ENCODE measurements around the gene TLCD3B. TPM values are rescaled to one million over a fixed set of nuclear protein-coding genes. Genes with fewer than 3 reads are reported as not detected.

TLCD3B gene
- polyA plus RNA-seq, 1 of the 3 experiments (the other 2 are of a cell fraction) = 3.8 TPM

GRCh38 chr16:30079480-30079879 lies 48.4 kb upstream of the TLCD3B start (continued):
- TF ChIP-seq ZBTB33 (IDR thresholded peaks at IDR 0.05; ENCODE audit: borderline replicate concordance, low read depth) = no peak
- no peak for TF ChIP-seq YY1 (IDR thresholded peaks at IDR 0.05; ENCODE audit: low read depth)

- Histone ChIP-seq H4K20me1 (ENCODE audit: insufficient read depth) (peaks cover 43% of the 10 kb centered on the region), H3K4me2 (no peak overlapping the region), H3K27ac (ENCODE audit: low read depth in 2 of 2, low read length in 1 of 2) (no peak overlapping the region), H3F3A (replicated peaks; ENCODE audit: insufficient read depth) (peaks cover 23% of the 10 kb centered on the region), H3K36me3 (replicated peaks in 1 of 2; ENCODE audit: control insufficient read depth in 1 of 2, insufficient read depth in 2 of 2, low read length in 1 of 2) (peaks cover 42 to 48% of the 10 kb centered on the region in 2 experiments), H3K9me2 (no peaks in the 10 kb centered on the region), H3K4me3 (ENCODE audit: low read depth in 2 of 2, low read length in 1 of 2) (no peak overlapping the region), H3K4me1 (ENCODE audit: control insufficient read depth in 1 of 2, insufficient read depth in 2 of 2, low read depth in 1 of 2, low read length in 1 of 2) (peaks cover 5 to 18% of the 10 kb centered on the region in 2 experiments; a peak in 3 of 4 replicates), H2AFZ (ENCODE audit: low read depth) (no peak overlapping the region), H3K27me3 (ENCODE audit: insufficient read depth) (no peaks in the 10 kb centered on the region), H3K79me2 (ENCODE audit: insufficient read depth) (peaks cover 80% of the 10 kb centered on the region), H3K9me3 (no peaks in the 10 kb centered on the region), H3K9ac (no peak overlapping the region)
- 93% methylated on average over 7 of the region's 7 CpGs for WGBS (ENCODE audit: low lambda C conversion rate)
- no peak for DNase-seq
- POLR2A ChIA-PET = interaction anchor here (1.4 to 3.0 kb wide), 2 partner anchors 11 to 13 kb away, joined by 3 to 10 read pairs; partner anchors contain the start of gene TBX6
- CTCF ChIA-PET = interaction anchor here (0.7 to 5.1 kb wide), 4 partner anchors 10 to 46 kb away, joined by 3 to 49 read pairs (median 17); partner anchors contain the start of gene TBX6
- TF ChIP-seq RXRA (IDR thresholded peaks at IDR 0.05; ENCODE audit: borderline replicate concordance, low read depth) (no peak), FOXM1 (IDR thresholded peaks at IDR 0.05; ENCODE audit: low read depth) (no peak), MXI1 (IDR thresholded peaks at IDR 0.05; ENCODE audit: low read depth, low read length) (no peak), FOSL2 (IDR thresholded peaks at IDR 0.05; ENCODE audit: borderline replicate concordance, low read depth) (no peak), GATA2 (CRISPR knock-in tag; IDR thresholded peaks at IDR 0.05) (no peak), TCF12 (IDR thresholded peaks at IDR 0.05) (no peak), SMC3 (IDR thresholded peaks at IDR 0.05; ENCODE audit: low read depth, low read length) (no peak), NRF1 (IDR thresholded peaks at IDR 0.05; ENCODE audit: low read depth, low read length) (no peak), RCOR1 (IDR thresholded peaks at IDR 0.05; ENCODE audit: low read length) (no peak), EP300 (IDR thresholded peaks at IDR 0.05; ENCODE audit: borderline replicate concordance in 1 of 2, low read depth in 1 of 2, low read length in 1 of 2) (no peak), SIN3A (IDR thresholded peaks at IDR 0.05; ENCODE audit: borderline replicate concordance, low read depth, low read length) (no peak), POLR2AphosphoS5 (IDR thresholded peaks at IDR 0.05; ENCODE audit: low read depth, low read length) (no peak), USF2 (IDR thresholded peaks at IDR 0.05; ENCODE audit: borderline replicate concordance, low read depth, low read length) (no peak), TEAD4 (IDR thresholded peaks at IDR 0.05; ENCODE audit: borderline replicate concordance, insufficient read depth) (no peak), CHD2 (IDR thresholded peaks at IDR 0.05; ENCODE audit: low read length, partially characterized antibody) (no peak), GABPA (IDR thresholded peaks at IDR 0.05; ENCODE audit: low read depth) (no peak), USF1 (IDR thresholded peaks at IDR 0.05; ENCODE audit: borderline replicate concordance, low read depth) (no peak), IRF3 (IDR thresholded peaks at IDR 0.05; ENCODE audit: low read depth, low read length) (no peak)
These were observed 47.7 kb upstream of the TLCD3B start for GRCh38 chr16:30078744-30079143.
